Stimulated activated CD8-positive, alpha-beta memory T cell treated with anti-CD3 and anti-CD28 coated beads, Interleukin-15, amount 100 ng/mL, for 24 hours (primary cell): ENCODE data around the gene TRIOBP.
"Not testable (repeated sequence)": the region's sequence is repeated elsewhere in the genome, so short reads cannot be mapped to it uniquely, and the experiment has no call there.

ENCODE experiments used
- DNase-seq: peaks from one replicate; pipeline ENCODE4 v3.0.0-alpha.2; 2020; ENCODE audit warnings: low read depth

TRIOBP gene

GRCh38 chr22:37690407-37690806 is 6.4 kb upstream of the TRIOBP start:
- DNase-seq = no peak

DNA sequence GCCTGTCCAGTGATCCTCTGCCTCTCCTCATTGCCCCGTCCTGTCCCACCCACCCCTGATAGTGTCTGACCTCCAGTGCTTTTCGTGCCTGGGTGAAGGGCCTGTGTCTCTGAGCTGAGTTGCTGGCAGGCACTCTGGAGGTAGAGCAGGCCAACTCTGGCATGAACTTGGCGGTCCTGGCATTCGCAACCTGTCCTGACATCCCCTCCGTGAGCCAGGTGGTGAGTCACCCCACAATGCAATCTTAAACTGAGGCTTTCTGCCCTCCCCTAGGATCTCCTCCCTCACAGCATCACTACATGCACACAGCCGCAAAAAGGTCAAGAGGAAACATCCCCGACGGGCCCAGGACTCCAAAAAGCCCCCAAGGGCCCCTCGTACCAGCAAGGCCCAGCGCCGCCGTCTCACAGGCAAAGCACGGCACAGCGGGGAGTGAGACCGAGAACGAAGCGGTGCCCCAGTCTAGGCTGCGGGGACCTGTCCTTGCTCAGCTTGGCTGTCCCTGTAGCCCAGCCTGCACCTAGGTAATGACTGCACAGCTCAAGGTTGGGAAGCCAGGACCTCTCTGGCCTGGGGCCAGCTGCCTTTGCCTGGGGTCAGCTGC is 5.8 kb upstream of the TRIOBP start:
- no peak for DNase-seq

DNA sequence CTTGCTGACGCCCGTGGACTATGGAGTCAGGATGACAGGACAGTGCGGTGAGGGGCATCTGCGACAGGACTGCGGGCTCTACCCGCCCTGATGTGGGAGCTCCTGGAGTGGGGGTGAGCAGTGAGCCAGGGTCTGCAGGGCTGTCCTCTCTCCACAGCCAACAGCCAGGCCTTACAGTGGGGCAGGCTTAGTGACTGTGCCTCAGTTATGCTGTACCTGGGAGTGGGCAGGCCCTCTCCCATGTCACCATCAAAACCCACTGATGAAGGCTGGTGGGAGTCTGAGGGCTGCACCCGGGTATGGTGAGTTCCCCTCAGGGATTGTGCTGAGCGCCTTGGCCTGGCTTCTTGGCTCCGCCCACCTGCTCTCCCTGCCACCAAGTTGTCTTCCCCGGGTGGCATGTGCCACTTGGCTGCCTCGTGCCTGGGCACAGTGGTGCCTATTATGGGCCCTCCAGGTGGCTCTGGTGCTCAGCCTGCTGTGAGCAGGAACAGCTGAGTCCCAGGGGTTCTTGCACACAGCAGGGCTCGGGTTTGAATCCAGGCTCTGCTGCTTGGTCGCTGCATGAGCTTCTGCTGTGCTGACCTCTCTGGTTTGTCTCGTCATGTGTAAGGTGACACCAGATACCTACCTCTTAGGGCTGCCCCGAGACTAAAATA is 4.1 kb upstream of the TRIOBP start:
- no peak for DNase-seq

DNA sequence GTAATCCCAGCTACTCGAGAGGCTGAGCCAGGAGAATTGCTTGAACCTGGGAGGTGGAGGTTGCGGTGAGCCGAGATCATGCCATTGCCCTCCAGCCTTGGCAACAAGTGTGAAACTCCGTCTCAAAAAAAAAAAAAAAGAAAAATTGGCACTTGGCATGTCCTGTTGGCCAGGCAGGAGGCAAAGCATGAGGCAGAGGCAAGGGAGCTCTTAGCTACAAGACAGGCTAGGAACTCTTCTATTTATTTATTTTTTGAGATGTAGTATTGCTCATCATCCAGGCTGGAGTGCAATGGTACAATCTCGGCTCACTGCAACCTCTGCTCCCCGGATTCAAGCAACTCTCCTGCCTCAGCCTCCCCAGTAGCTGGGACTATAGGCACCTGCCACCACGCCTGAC is 2.7 kb upstream of the TRIOBP start:
- not testable (repeated sequence) for DNase-seq

DNA sequence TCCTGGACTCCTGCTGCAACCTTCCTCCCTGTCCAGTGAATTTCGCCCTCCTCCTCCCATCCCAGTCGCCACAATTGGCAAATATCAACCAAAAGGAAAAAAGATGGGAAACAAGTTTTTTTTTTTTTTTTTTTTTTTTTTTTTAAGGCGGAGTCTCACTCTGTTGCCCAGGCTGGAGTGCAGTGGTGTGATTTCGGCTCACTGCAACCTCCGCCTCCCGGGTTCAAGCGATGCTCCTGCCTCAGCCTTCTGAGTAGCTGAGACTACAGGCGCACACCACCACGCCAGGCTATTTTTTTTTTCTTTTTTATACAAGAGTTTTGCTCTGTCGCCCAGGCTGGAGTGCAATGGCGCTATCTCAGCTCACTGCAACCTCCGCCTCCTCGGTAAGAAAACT is 590 bp upstream of the TRIOBP start:
- DNase-seq = not testable (repeated sequence)

- DNase-seq = no peak
Measured at GRCh38 chr22:37697538-37697835, 639 bp downstream of the TRIOBP start.

DNA sequence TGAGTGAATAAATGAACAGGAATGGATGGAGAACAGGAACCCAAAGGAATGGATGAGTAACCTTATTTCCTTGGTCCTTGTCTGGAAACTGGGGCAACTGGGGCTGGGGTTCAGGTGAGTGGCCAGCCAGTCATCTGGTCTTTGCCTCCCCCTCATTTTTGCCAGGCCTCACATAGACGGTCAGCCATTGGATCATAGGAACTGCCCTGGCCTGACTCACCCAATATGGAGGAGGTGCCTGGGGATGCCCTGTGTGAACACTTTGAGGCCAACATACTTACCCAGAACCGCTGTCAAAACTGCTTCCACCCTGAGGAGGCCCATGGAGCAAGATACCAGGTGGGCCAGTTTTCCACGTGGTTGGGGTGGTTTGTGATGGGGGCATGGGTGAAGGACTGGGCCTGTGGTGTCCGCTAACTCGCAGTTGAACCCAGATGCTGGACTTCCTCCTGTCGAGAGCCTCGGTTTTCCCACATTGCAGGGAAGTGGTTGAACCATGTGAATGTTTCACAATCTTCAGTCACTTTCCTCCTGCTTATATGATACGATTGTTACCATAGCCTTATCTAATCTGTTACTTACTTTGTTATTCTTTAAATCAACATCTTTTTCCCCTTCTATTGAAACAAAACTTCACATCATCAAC is 4.4 kb downstream of the TRIOBP start:
- no peak for DNase-seq

DNA sequence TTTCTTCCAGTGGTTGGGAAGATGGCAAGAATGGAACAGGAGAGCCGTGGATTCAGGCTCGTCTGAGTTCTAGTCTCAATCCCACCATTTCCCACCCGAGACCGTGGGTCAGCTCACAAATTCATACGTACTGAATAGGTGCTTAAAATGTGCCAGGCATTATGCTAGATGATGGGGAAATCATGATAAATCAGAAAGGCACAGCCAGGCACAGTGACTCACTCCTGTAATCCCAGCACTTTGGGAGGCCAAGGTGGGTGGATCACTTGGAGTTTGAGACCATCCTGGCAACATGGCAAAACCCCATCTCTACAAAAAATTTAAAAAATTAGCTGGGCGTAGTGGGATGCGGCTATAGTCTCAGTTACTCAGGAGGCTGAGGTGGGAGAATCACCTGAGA is 7.1 kb downstream of the TRIOBP start:
- DNase-seq = no peak

GRCh38 chr22:37704645-37705044 is 7.8 kb downstream of the TRIOBP start:
- DNase-seq = no peak

DNA sequence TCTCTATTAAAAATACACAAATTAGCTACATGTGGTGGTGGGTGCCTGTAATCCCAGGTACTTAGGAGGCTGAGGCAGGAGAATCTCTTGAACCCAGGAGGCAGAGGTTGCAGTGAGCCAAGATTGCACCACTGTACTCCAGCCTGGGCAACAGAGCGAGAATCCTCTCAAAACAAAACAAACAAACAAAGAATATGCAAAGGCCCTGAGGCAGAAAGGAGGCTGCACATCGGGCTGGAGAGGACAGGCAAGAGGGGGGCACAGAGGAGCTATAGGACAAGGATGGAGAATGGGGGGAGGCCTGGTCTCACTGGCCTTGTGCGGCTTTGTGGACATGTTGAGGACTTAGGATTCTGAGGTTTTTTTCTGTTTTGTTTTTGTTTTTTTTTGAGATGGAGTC is 8.4 kb downstream of the TRIOBP start:
- DNase-seq = no peak

GRCh38 chr22:37708580-37709444 is 12.0 kb downstream of the TRIOBP start:
- DNase-seq = no peak

GRCh38 chr22:37709445-37709765 is 12.6 kb downstream of the TRIOBP start:
- no peak for DNase-seq

- no peak for DNase-seq
Measured at GRCh38 chr22:37710675-37711074, 13.8 kb downstream of the TRIOBP start.

- DNase-seq = no peak
Measured at GRCh38 chr22:37711490-37711889, 14.6 kb downstream of the TRIOBP start.

GRCh38 chr22:37713761-37714160 is 16.9 kb downstream of the TRIOBP start:
- no peak for DNase-seq

GRCh38 chr22:37714634-37715033 is 17.8 kb downstream of the TRIOBP start:
- no peak for DNase-seq

GRCh38 chr22:37715760-37716159 is 18.9 kb downstream of the TRIOBP start:
- no peak for DNase-seq

GRCh38 chr22:37716708-37717107 is 19.9 kb downstream of the TRIOBP start:
- DNase-seq = no peak

- DNase-seq = not testable (repeated sequence)
Measured at GRCh38 chr22:37717235-37717634, 20.4 kb downstream of the TRIOBP start.

- DNase-seq = not testable (repeated sequence)
Measured at GRCh38 chr22:37717746-37718305, 21.0 kb downstream of the TRIOBP start.

GRCh38 chr22:37725551-37726240 is 28.8 kb downstream of the TRIOBP start:
- no peak for DNase-seq
